HEK293 (cell line): ENCODE data around the gene RBMS3.

Experiments
- CTCF ChIP-seq: fragments of 450-650 bp; formaldehyde crosslinking; IDR thresholded peaks from 2 replicates; pipeline ENCODE4 v1.5.1; 2016; ENCODE audit warnings: missing biosample characterization, missing genetic modification characterization
- PRDM1 ChIP-seq: fragments of 450-650 bp; formaldehyde crosslinking; IDR thresholded peaks from 2 replicates; pipeline ENCODE4; 2016; ENCODE audit warnings: missing biosample characterization, missing genetic modification characterization
- ZNF155 ChIP-seq: fragments of 450-650 bp; formaldehyde crosslinking; IDR thresholded peaks from 2 replicates; pipeline ENCODE4 v1.5.1; 2016; ENCODE audit warnings: missing biosample characterization, missing genetic modification characterization
- ZNF549 ChIP-seq: fragments of 450-650 bp; IDR thresholded peaks from 2 replicates; pipeline ENCODE4 v1.5.1; 2018; ENCODE audit warnings: missing biosample characterization, missing genetic modification characterization, mild to moderate bottlenecking, inconsistent platforms, moderate library complexity

DNA sequence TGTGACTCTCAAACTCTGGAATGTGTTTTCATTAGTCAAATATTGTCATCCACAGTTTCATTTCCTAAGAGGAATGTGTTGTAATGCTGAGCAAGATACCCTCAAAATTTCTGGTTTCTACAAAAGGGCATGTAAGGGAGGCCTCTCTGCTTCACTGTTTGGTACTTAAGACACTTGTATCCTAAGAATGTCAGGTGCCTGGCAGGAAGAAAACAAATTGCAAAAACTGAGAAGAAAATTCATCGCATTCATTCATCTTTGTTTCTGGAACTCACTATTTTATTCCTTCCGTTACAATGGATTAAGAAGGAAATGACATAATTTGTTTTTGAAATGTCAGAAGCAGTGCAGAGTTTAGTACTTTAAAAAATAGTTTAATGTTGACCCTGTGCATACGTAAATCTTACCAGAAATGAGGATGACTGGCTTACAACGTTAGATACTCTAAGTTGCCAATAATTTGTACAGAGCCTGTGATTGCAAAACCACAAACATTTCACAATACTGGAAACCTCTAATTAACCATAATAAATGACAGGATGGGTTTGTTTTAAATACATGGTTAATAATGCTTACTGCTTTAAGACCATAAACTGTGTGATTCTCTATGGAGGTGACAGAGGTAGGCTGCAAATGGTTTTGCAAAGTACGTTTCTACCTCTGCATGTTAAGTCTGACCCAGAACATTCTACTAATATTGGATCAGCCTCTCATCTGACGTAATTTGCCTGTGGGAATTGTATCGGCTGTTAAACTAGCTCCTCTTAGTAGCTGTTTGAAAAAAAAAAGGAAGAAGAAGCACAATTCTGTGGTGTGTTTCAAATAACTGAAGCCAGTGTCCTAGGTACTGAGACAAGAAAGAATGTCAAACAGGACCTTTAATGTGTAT is 477.8 kb downstream of the RBMS3 start:
- TF ChIP-seq CTCF (tag by site-specific recombination) (no peak), PRDM1 (tag by site-specific recombination) (no peak), ZNF549 (tag by site-specific recombination) (no peak), ZNF155 (tag by site-specific recombination) (no peak)
